ENCODE data around the gene ARHGEF11. TPM values are rescaled to one million over a fixed set of nuclear protein-coding genes. Genes with fewer than 3 reads are reported as not detected.

The ARHGEF11 gene
- total and polyA plus RNA-seq, 10 donors = 3.4 to 65.3 (median 42.7) TPM

DNA sequence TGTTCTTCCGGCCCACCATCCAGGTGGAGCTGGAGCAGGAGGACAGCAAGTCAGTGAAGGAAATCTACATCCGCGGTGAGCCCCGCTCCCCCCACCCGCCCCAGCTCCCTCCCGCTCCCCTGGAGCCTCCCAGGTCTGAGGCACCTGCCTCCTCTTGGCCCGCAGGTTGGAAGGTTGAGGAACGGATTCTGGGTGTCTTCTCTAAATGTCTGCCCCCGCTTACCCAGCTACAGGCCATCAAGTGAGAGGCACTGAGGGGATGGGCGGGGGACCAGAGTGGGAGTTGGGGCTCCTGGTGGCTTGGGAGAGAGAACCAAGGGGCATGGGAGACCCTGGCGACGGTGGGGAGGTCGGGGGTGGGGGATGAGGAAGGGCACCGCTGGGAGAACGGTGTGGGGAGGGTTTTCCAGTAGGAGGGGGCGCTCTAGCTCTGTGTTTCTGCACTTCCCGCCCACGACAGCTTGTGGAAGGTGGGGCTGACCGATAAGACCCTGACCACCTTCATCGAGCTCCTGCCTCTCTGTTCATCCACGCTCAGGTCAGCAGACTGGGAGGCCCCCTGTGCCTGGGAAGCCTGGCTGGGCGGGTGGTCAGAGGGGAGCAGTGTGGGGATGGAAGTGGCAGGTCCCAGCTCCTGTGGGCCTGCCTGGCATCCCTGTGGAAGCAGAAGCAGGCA lies 120.9 kb downstream of the ARHGEF11 start:
- intact Hi-C loops (cut with DNase I; ENCODE audit: low total_unique reads) = no loop called here
- DNase-seq = no peak
- 41 to 54% (median 44%) methylated on average over 17 to 22 of the region's 22 CpGs for WGBS, 5 donors
- no peak for TF ChIP-seq POLR2AphosphoS5 (IDR thresholded peaks at IDR 0.05)
- TF ChIP-seq, protein P1, sequence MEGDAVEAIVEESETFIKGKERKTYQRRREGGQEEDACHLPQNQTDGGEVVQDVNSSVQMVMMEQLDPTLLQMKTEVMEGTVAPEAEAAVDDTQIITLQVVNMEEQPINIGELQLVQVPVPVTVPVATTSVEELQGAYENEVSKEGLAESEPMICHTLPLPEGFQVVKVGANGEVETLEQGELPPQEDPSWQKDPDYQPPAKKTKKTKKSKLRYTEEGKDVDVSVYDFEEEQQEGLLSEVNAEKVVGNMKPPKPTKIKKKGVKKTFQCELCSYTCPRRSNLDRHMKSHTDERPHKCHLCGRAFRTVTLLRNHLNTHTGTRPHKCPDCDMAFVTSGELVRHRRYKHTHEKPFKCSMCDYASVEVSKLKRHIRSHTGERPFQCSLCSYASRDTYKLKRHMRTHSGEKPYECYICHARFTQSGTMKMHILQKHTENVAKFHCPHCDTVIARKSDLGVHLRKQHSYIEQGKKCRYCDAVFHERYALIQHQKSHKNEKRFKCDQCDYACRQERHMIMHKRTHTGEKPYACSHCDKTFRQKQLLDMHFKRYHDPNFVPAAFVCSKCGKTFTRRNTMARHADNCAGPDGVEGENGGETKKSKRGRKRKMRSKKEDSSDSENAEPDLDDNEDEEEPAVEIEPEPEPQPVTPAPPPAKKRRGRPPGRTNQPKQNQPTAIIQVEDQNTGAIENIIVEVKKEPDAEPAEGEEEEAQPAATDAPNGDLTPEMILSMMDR (IDR thresholded peaks at IDR 0.05 in 8 of 11, conservative IDR thresholded peaks at IDR 0.05 in 3 of 11) = no peak
- no peak for TF ChIP-seq POLR2A (IDR thresholded peaks at IDR 0.05)
- peaks cover 8 to 100% (median 76%) of the 10 kb centered on the region in 7 donors for H3K27me3 ChIP-seq (replicated peaks in 1 of 7)
- H3K4me3 ChIP-seq = peak overlapping the region in 1 of 8 donors; percentile 44
- no peaks in the 10 kb centered on the region for H3K9me3 ChIP-seq
- peaks cover 8 to 55% (median 30%) of the 10 kb centered on the region in 6 donors for H3K4me1 ChIP-seq
- H3K36me3 ChIP-seq = no peaks in the 10 kb centered on the region
- no peak overlapping the region for H3K27ac ChIP-seq

DNA sequence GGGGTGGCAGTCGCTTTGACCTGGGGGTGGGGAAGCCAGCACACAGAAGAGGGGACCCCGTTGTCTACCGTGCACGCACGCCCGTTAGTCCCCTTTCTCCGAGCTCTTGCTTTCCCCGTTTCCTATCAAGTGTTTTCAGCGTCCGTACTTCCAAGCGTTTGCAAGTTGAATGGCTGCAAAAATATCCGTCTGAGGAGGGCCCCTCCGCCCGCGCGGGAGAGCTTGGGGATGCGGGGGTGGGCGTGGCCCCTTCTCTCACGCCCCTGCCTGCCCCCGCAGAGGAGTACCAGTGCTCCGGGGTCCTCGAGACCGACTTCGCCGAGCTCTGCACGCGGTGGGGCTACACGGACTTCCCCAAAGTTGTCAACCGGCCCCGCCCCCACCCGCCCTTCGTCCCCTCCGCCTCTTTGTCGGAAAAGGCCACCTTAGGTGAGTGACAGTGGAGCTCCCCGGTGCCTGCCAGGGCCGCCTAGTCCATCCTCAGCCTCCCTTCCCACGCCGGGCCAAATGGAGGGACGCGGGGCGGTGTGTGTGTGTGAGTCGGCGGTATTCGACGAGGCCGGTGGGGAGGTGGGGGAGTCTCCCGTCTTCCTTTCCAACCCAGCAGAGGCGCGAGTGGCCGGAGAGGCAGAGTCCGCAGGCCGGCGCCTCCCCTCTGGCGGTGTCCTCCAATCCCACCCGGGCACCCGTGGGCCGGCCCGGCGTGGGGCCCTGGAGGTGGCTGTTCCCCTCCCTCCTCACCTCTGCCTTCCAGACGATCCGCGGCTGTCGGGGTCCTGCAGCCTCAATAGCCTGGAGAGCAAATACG lies 121.7 kb downstream of the ARHGEF11 start:
- peak overlapping the region in 2 of 8 donors; percentile 14 to 44 for H3K4me3 ChIP-seq
- intact Hi-C loops (cut with DNase I; ENCODE audit: low total_unique reads) = no loop called here
- no peaks in the 10 kb centered on the region for H3K36me3 ChIP-seq
- WGBS, 5 donors = 2 to 7% (median 4%) methylated on average over 39 to 64 of the region's 64 CpGs
- H3K4me1 ChIP-seq = peaks cover 8 to 55% (median 30%) of the 10 kb centered on the region in 6 donors
- no peak for DNase-seq
- no peak for TF ChIP-seq POLR2AphosphoS5 (IDR thresholded peaks at IDR 0.05)
- TF ChIP-seq, protein P1 (IDR thresholded peaks at IDR 0.05 in 8 of 11, conservative IDR thresholded peaks at IDR 0.05 in 3 of 11) = no peak
- TF ChIP-seq POLR2A (IDR thresholded peaks at IDR 0.05) = no peak
- no peaks in the 10 kb centered on the region for H3K9me3 ChIP-seq
- H3K27ac ChIP-seq = no peak overlapping the region
- H3K27me3 ChIP-seq (replicated peaks in 1 of 7) = peaks cover 8 to 100% (median 76%) of the 10 kb centered on the region in 7 donors

DNA sequence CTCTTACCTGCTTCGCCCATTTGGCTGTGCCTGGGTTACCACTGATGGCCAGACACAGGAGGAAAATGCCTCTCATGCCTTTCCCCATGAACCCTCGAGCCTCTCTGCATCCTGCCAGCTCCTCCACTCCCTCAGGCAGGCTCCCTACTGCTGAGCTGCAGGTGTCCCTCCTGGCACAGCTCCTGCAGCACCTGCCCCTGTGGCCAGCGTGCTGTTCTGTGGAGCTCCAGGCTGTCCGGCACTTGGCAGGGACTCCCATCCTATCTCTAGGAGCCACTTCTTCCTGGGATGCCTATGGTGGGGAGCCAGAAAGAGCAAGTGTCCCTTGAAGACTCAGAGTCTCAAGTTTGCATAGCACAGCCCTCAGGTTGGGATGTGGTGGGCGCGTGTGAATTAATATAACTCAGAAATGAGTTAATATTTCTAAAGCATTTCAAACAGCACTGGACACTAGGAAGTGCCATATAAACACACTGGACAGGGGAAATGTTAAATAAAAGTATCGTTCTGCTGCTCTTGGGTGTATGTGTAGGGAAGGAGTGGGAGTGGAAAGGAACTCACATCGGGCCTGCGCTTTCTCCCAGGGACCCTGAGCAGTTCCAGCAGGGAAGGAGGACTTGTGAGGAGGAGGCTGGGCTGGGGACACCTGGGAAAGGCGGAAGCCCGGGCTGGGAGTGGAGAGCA lies 122.4 kb downstream of the ARHGEF11 start:
- Histone ChIP-seq H3K4me3 (peak overlapping the region in 1 of 8 donors; percentile 44), H3K36me3 (no peaks in the 10 kb centered on the region), H3K4me1 (peaks cover 8 to 54% (median 30%) of the 10 kb centered on the region in 6 donors), H3K27me3 (replicated peaks in 1 of 7) (peaks cover 8 to 96% (median 76%) of the 10 kb centered on the region in 7 donors), H3K9me3 (peaks cover 0 to 3% (median 0%) of the 10 kb centered on the region in 8 donors), H3K27ac (no peak overlapping the region)
- WGBS, 5 donors = 16 to 19% (median 19%) methylated on average over 11 of the region's 11 CpGs
- no peak for DNase-seq
- TF ChIP-seq, protein P1 (IDR thresholded peaks at IDR 0.05 in 8 of 11, conservative IDR thresholded peaks at IDR 0.05 in 3 of 11) = no peak
- TF ChIP-seq POLR2AphosphoS5 (IDR thresholded peaks at IDR 0.05) (no peak), POLR2A (IDR thresholded peaks at IDR 0.05) (no peak)
- intact Hi-C loops (cut with DNase I; ENCODE audit: low total_unique reads) = no loop called here

Data from spleen (tissue), 11 donors.